Neural cell (in vitro differentiated cells): ENCODE data around the gene CRAMP1.

Experiments
- CTCF ChIP-seq: fragments of 450-650 bp; IDR thresholded peaks from 2 replicates; pipeline ENCODE4 v1.5.1; 2014; ENCODE audit warnings: antibody characterized with exemption, mild to moderate bottlenecking, moderate library complexity; ENCODE audit not compliant: poor library complexity, severe bottlenecking
- EP300 ChIP-seq: fragments of 450-650 bp; conservative IDR thresholded peaks from 2 replicates; pipeline ENCODE4 v1.6.1; 2014; ENCODE audit warnings: antibody characterized with exemption, mild to moderate bottlenecking, moderate library complexity; ENCODE audit not compliant: poor library complexity, severe bottlenecking
- EZH2 ChIP-seq: fragments of 200-600, 300-800 bp; shearing (Covaris generic), sonication (generic); IDR thresholded peaks from 2 replicates; pipeline ENCODE4 v1.6.1; 2014; ENCODE audit warnings: antibody characterized with exemption, low read length, borderline replicate concordance, mild to moderate bottlenecking; ENCODE audit not compliant: insufficient read depth, poor library complexity, severe bottlenecking
- POLR2AphosphoS5 ChIP-seq: IDR thresholded peaks from 2 replicates; pipeline ENCODE4 v1.6.1; 2012
- RAD21 ChIP-seq: fragments of 450-650 bp; conservative IDR thresholded peaks from 2 replicates; pipeline ENCODE4 v1.6.1; 2014; ENCODE audit warnings: antibody characterized with exemption, mild to moderate bottlenecking, moderate library complexity
- TAF1 ChIP-seq: IDR thresholded peaks from 2 replicates; pipeline ENCODE4 v1.6.1; 2012; ENCODE audit warnings: low read depth
- TF ChIP-seq, protein P1 (sequence below): IDR thresholded peaks from 2 replicates; pipeline ENCODE4 v1.6.1; 2012; ENCODE audit warnings: borderline replicate concordance

DNA sequence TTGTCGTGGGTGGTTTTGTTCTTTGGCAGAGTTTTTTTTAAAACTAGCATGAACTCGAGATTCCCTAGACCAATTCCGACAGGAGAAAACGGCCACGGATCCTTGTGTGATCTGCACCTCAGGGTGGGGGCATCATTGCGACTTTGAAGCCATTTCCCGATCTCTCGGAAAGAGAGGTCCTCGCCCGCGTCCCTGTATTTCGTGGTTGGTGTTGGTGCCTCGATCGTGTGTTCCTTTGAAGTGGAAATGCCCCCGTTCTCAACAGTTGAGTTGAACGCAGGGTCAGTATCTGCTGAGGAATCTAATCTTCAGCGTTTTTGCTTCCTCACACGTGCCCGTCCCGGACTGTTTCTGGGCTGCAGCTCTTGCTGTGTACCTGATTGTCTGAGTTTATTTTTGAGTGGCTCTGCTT lies 1.1 kb downstream of the CRAMP1 start:
- no peak for TF ChIP-seq CTCF
- no peak for TF ChIP-seq EZH2
- TF ChIP-seq, protein P1, sequence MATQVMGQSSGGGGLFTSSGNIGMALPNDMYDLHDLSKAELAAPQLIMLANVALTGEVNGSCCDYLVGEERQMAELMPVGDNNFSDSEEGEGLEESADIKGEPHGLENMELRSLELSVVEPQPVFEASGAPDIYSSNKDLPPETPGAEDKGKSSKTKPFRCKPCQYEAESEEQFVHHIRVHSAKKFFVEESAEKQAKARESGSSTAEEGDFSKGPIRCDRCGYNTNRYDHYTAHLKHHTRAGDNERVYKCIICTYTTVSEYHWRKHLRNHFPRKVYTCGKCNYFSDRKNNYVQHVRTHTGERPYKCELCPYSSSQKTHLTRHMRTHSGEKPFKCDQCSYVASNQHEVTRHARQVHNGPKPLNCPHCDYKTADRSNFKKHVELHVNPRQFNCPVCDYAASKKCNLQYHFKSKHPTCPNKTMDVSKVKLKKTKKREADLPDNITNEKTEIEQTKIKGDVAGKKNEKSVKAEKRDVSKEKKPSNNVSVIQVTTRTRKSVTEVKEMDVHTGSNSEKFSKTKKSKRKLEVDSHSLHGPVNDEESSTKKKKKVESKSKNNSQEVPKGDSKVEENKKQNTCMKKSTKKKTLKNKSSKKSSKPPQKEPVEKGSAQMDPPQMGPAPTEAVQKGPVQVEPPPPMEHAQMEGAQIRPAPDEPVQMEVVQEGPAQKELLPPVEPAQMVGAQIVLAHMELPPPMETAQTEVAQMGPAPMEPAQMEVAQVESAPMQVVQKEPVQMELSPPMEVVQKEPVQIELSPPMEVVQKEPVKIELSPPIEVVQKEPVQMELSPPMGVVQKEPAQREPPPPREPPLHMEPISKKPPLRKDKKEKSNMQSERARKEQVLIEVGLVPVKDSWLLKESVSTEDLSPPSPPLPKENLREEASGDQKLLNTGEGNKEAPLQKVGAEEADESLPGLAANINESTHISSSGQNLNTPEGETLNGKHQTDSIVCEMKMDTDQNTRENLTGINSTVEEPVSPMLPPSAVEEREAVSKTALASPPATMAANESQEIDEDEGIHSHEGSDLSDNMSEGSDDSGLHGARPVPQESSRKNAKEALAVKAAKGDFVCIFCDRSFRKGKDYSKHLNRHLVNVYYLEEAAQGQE, result no peak
- TF ChIP-seq TAF1, result no peak
- TF ChIP-seq POLR2AphosphoS5, result no peak
- TF ChIP-seq RAD21, result no peak
- no peak for TF ChIP-seq EP300
